GM12892 (cell line): ENCODE data around the gene FAH.

Experiments used
- POLR2A ChIP-seq: IDR thresholded peaks from 2 replicates; pipeline ENCODE4 v1.6.1; 2011; ENCODE audit warnings: low read depth, low read length, control low read depth
- POLR2AphosphoS5 ChIP-seq: IDR thresholded peaks from 2 replicates; pipeline ENCODE4 v1.6.1; 2011; ENCODE audit warnings: low read depth, low read length, control low read depth
- TAF1 ChIP-seq: IDR thresholded peaks from 2 replicates; pipeline ENCODE4 v1.6.1; 2011; ENCODE audit warnings: low read depth, mild to moderate bottlenecking, control low read depth, low read length, borderline replicate concordance

GRCh38 chr15:80141916-80142598 is 10.7 kb upstream of the FAH start:
- TF ChIP-seq POLR2A (no peak), POLR2AphosphoS5 (no peak), TAF1 (no peak)
